Measurements from ENCODE around the gene CCDC9B.

The CCDC9B gene

DNA sequence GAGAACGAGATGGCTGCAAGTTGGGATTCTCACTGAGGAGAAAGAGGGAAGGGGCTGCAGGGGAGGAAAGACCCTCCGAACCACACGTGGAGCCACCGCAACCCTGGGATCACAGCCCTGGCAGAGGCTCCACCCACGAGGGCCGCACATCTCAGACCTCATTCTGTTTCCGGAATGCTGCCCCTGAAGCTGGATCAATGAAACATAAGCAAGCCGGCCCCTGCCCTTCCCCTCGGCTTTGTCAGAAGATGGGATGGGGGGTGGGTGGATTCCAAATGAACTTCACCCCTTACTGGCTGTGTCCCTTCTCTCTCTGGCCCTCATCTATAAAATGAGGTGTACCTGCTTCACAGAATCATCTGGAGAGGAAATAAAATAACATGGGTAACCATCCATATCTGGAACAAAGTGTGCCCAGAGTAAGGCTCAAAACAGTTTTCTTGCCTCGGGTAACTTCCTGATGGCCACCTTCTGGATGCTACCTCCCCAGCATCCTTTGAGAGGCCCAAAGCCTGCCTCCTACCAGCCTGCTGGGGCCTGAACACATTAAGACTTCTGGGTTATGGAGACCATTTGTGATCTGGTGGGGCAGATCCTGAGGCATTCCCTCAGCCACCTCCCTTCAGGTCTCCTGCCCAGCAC, 4.6 kb upstream of the CCDC9B start:
- no peak for DNase-seq (ENCODE audit: low spot score)

DNA sequence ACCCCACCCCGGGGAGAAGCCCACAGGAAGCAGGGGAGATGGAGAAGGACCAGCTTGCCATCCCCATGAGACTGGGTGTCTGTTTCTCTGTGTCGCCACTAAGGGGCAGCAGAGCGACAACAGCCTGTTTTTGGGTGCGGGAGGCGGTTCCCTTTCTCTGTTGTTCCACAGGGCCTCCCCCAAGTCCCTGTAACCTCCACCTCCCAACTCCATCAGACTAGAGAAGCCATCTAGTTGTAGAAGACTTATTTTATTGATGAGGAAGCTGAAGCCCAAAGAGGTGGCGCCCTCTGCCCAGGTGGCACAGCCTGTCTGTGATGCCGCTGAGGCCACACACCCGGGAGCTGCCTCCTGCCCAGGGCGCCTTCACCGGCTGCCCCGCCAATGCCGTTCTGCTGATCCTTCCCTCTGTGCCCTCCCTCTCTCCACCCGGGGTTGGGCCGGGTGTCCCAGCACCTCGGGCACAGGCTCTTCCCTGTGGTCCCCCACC, 3.9 kb upstream of the CCDC9B start:
- DNase-seq (ENCODE audit: low spot score) = peak; percentile 82

GRCh38 chr15:40344217-40344616, 3.5 kb upstream of the CCDC9B start:
- no peak for DNase-seq (ENCODE audit: low spot score)

DNA sequence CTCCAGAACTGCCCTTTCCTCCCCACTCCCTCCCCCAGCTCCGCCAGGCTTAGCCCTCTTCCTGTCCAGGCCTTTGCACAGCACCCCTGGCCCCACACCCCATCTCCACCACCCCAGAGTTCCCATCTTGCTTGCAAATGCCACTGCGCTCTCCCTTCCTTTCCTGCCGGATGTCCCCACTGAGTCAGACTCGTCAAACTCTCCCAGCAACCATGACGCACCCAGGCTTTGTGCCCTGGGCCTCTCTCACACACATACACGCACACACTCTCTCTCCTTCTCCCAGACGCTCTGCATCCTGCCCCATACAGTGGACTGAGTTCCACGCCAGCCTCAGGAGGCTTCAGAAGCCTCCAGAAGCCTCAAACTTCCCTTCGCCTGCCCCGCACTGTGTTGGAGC, 2.8 kb upstream of the CCDC9B start:
- no peak for DNase-seq (ENCODE audit: low spot score)

DNA sequence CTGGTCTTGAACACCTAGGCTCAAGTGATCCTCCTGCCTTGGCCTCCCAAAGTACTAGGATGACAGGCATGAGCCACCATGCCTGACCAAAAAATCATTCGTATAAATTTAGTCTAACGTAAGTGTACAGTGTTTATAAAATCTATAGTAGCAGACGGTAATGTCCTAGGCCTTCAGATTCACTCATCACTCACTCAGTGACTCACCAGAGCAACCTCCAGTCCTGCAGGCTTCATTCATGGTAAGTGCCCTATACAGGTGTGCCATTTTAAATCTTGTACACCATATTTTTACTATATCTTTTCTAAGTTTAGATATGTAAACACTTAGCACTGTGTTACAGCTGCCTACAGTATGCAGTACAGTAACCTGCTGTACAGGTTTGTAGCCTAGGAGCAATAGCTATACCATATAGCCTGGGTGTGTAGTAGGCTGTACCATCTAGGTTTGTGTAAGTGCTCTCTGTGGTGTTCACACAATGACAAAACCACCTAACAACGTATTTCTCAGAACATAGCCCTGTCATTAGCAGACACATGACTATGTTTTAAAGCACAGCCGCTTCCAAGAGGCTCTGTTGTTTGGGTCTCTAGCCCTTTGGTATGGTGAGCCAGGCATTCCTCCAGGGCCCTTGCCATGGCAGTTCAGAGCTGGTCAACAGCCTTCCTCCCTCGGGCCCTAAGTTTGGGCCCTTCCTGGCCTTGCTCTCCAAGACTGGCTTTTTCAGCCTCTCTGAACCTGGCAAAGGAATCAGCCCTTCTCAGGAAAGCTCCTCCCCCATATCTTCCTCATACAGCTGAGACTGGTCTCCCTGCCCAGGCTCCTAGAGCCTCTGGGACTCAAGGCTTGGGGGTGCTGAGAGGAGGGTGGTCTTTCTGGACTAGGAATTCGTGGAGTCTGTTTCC, 1.9 kb upstream of the CCDC9B start:
- DNase-seq (ENCODE audit: low spot score) = no peak

DNA sequence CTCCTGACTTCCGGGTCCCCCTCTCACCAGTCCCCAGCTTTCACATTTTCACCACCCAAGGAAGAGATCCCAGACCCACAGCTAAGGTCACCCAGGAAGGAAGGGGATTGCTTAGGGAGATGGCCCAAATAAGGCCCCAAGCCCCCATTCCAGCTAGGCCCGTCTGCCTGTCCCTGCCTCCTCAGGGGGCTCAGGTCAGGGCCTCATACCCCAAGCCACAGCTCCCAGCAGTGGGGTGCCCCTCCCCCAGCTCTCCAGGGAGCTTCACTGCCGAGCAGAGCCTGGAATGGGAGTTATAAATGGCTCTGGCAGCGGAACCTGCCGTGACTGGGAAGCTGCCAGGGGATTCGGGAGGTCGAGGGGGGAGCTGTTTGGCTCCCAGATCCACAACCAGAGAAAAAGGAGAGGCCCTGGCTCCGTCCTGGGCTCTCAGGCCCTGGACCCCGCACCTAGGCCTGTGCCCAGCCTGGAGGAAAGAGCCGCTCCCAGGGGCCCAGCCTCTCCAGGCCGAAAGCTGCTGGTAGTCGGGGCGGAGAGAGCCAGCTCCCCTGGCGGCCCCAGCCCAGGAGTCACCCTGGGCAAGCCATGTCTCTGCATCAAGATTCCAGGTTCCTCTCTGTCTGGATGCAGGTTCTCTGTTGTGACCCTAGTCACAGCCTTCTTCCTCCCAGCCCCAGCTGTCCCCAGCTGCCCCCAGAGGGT, 550 bp downstream of the CCDC9B start:
- DNase-seq (ENCODE audit: low spot score) = peak; percentile 73

GRCh38 chr15:40339621-40339945, 1.2 kb downstream of the CCDC9B start:
- DNase-seq (ENCODE audit: low spot score) = peak; percentile 62

DNA sequence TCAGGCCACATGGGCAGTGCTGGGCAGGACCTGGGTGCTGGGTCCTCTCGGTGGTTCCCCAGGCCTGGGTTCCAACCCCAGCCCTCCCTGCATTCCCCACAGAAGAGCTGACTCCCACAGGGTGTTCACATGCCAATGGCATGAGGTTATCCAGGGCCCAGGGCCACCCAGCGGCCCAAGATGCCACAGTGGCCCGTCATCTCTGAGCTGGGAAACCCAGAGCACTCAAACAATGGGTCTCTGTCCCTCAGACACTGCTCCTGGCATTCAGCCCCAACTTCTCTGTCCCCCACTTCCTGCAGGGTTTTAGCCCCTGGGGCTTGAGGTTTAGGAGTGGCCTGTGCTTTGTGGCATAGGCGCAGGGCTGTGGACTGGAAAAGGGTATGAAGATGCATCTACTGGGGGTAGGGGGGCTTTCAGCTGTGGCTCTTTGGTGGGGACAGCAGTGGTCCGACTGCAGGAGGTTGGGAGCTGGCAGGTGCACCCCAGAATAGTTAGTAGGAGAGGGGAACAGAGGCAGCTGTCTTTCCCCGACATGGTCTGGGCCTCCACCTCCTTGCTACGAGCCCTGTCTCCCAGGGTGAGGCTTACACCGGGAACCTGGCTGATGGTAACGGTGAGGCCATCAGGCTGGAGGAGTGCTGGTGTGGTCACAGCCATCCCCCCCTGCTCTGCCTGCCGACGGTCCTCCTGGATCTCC, 1.7 kb downstream of the CCDC9B start:
- no peak for DNase-seq (ENCODE audit: low spot score)

DNA sequence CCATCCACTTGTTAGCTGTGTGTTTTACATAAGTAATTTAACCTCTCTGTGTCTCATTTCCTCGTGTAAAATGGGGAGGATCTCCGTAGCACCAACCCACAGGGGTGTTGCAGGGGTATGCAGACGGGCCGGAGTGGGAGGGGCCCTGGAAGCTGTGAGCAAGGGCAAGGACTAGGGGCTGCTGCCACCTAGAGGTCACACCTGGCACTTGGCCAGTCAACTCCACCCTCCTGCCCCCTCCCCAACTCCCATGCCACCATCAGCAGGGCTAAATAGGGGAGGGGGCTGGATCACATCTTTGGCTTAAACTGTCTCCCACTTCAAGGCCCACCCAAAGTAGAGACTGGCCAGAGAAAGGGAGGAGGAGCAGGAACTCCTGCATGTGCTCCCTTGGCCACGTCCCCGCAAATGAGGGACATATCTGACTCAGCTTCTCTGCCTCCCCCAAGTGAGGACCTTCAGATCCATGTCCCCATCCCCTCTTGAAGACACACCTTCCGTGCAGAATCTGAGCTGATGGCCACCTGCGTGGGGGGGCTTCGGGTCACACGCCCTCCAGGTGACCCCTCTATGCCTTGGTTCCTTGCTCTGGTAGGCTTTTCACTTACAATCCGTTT, 2.6 kb downstream of the CCDC9B start:
- DNase-seq (ENCODE audit: low spot score) = peak; percentile 86

DNA sequence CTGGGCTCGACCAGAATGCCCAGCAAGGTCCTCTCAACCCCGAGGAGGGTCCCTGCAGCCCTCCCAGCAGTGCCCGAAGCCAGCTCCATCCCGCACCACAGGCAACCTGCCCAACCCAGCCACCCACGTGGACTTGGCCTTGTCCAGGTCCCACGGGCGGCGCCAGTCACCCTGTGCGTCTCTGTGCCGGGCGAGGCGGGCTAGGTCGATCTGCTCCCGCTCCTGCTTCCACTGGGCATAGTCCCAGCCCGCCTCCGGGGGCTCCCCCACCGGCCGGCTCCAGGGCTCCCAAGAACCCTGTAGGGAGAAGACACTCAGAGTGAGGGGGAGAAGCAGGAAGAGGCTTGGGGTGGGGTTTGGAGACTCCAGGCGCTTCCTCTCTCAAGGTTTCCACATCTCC, 3.1 kb downstream of the CCDC9B start:
- DNase-seq (ENCODE audit: low spot score) = no peak

DNA sequence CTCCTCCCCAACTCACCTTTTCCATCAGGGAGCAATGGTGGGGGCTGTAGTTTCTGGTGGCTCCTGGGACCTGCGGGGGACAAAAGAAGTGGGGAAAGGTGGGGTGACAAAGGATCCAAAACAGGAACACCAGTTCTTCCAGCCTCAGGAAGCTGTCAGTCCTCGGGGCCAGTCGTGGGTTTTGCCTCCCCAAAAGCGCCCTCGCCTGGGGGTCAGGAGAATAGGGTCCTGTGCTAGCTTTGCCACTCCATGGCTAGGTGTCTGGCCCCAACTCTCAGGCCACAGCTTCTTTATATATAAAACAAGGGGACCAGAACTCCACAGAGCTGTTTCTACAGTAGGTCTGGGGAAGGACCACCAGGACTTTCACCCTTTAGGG, 4.0 kb downstream of the CCDC9B start:
- DNase-seq (ENCODE audit: low spot score) = no peak

- peak; percentile 63 for DNase-seq (ENCODE audit: low spot score)
Measured at GRCh38 chr15:40335938-40336743, 4.6 kb downstream of the CCDC9B start.

GRCh38 chr15:40334941-40335795, 5.6 kb downstream of the CCDC9B start:
- DNase-seq (ENCODE audit: low spot score) = no peak

- DNase-seq (ENCODE audit: low spot score) = no peak
Measured at GRCh38 chr15:40334541-40334940, 6.2 kb downstream of the CCDC9B start.

GRCh38 chr15:40333922-40334492, 6.7 kb downstream of the CCDC9B start:
- peak; percentile 74 for DNase-seq (ENCODE audit: low spot score)

GRCh38 chr15:40332113-40332781, 8.5 kb downstream of the CCDC9B start:
- DNase-seq (ENCODE audit: low spot score) = no peak

DNA sequence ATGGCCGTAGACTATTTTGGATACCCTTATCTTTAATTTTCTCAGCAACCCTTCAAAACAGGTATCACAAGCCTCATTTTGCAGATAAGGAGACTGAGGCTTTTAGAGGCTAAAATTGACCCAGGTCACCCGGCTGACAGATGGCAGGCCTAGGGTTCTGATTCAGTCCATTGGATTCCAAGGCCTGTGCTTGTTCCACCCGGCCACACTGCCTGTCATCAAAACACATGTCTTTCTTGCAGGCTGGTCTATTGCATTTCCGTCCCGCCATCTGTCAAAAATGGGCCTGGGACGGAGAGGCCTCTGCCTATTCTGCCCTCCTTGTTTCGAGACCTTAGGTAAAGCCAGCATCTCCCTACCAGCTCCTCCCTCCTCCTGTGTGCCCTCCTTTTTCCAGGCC, 9.1 kb downstream of the CCDC9B start:
- no peak for DNase-seq (ENCODE audit: low spot score)

DNA sequence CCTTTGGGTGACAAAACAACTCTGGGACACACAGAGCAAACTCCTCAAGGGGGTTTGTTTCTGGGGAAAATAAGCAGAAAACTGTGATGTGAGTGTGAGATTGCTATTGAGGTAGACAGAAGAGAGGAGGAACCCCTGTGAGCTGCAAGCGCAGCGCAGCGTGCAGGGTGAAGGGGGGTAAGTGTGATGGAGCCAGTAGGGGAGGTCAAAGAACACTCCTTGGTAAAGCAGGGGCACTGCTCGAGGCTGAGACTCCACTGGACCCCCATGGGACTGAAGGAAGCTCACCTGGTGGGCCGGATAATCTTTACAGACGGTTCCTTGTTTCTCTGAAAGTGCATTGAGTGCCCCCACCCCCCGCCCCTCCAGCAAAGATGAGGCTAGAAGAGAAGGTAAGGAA, 9.7 kb downstream of the CCDC9B start:
- DNase-seq (ENCODE audit: low spot score) = no peak

DNA sequence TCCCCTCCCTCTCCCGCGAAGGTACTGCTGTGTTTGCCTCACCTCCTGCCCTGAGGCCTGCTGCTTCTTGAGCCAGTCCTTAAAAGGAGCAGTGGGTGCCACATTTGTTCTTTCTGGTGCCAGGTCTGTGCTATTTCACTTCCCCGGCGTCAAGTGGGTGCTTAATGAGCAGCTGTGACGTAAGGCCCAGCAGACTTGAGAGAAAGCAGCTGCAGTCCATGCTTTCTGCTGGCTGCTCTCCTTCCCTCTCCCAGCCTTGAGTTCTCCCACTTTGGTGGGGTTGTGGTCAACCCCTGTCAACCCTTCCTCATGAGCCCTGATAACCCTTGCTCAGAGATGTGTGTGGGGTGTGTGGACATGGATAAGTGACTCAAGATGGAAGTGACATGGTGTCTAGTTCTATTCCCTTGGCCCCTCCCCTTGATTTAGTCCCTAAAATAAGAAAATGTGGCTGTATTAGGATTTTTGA, 10.3 kb downstream of the CCDC9B start:
- no peak for DNase-seq (ENCODE audit: low spot score)
